Lower leg skin (tissue), 3 donors: ENCODE measurements around the gene CCDC149.

Experiments used
- CTCF ChIP-seq, 3 donors: fragments of 450-650 bp; IDR thresholded peaks; one replicate each; pipeline ENCODE4 v1.5.1; 2016; ENCODE audit warnings: antibody characterized with exemption in 3 of 3, mild to moderate bottlenecking in 3 of 3, moderate library complexity in 2 of 3
- POLR2A ChIP-seq, 2 donors: fragments of 450-650 bp; IDR thresholded peaks; one replicate each; pipeline ENCODE4 v1.6.1; 2016 to 2017; ENCODE audit warnings: antibody characterized with exemption in 2 of 2, mild to moderate bottlenecking in 1 of 2, moderate library complexity in 1 of 2

GRCh38 chr4:24923002-24923401 is 10.2 kb upstream of the CCDC149 start:
- no peak for TF ChIP-seq POLR2A (IDR thresholded peaks at IDR 0.05)
- no peak for TF ChIP-seq CTCF (IDR thresholded peaks at IDR 0.05)
